ENCODE data around the gene BCL11B.

Gene BCL11B

GRCh38 chr14:99129998-99130397 lies 142.0 kb downstream of the BCL11B start:
- no peak for DNase-seq

GRCh38 chr14:99129211-99129696 lies 142.7 kb downstream of the BCL11B start:
- DNase-seq = no peak

GRCh38 chr14:99128185-99128584 lies 143.8 kb downstream of the BCL11B start:
- no peak for DNase-seq

- DNase-seq = no peak
Measured at GRCh38 chr14:99127651-99128167, 144.3 kb downstream of the BCL11B start.

GRCh38 chr14:99125616-99126431 lies 146.2 kb downstream of the BCL11B start:
- DNase-seq = no peak

GRCh38 chr14:99125113-99125512 lies 146.9 kb downstream of the BCL11B start:
- DNase-seq = no peak

GRCh38 chr14:99124482-99125105 lies 147.4 kb downstream of the BCL11B start:
- no peak for DNase-seq

GRCh38 chr14:99123208-99123870 lies 148.7 kb downstream of the BCL11B start:
- DNase-seq = no peak

GRCh38 chr14:99122521-99123125 lies 149.4 kb downstream of the BCL11B start:
- DNase-seq = no peak

- no peak for DNase-seq
Measured at GRCh38 chr14:99121319-99121875, 150.6 kb downstream of the BCL11B start.

GRCh38 chr14:99120526-99121318 lies 151.3 kb downstream of the BCL11B start:
- DNase-seq = no peak

GRCh38 chr14:99119554-99120525 lies 152.2 kb downstream of the BCL11B start:
- no peak for DNase-seq

All from central memory CD4-positive, alpha-beta T cell (primary cell).